CD4-positive, alpha-beta T cell treated with Interleukin-4 for 1 hour (primary cell): ENCODE results near the gene ASIC4.
A peak's percentile ranks its signal among the peaks of the same experiment; 100 is the strongest.

Source experiments
- DNase-seq, 2 donors: peaks; one replicate each; pipeline ENCODE4 v3.0.0-alpha.2; 2020 to 2022

ASIC4 gene

DNA sequence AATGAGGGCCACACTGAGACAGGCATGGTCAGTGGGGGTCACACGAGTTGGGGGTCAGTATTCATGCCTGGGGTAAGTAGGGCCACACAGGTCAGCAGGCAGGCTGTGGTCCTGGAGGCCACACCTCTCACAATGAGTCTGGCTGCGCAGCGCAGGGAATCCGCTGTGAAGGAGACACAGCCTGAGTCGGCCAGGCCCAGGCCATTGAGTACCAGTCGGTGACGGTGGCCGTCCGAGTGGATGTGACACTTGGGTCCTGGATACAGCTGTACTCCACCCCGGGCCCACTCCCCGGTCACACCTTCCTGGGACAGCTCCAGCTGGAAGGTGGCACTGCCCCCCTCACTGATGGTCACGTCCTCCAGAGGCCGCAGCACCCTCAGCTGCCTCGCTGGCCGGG is 40.1 kb downstream of the ASIC4 start:
- no peak for DNase-seq

GRCh38 chr2:219555956-219556355 is 41.7 kb downstream of the ASIC4 start:
- no peak for DNase-seq

- no peak for DNase-seq
Observed at GRCh38 chr2:219556413-219556812, 42.1 kb downstream of the ASIC4 start.

GRCh38 chr2:219557320-219557719 is 43.0 kb downstream of the ASIC4 start:
- DNase-seq = no peak

GRCh38 chr2:219557791-219558785 is 43.8 kb downstream of the ASIC4 start:
- no peak for DNase-seq

DNA sequence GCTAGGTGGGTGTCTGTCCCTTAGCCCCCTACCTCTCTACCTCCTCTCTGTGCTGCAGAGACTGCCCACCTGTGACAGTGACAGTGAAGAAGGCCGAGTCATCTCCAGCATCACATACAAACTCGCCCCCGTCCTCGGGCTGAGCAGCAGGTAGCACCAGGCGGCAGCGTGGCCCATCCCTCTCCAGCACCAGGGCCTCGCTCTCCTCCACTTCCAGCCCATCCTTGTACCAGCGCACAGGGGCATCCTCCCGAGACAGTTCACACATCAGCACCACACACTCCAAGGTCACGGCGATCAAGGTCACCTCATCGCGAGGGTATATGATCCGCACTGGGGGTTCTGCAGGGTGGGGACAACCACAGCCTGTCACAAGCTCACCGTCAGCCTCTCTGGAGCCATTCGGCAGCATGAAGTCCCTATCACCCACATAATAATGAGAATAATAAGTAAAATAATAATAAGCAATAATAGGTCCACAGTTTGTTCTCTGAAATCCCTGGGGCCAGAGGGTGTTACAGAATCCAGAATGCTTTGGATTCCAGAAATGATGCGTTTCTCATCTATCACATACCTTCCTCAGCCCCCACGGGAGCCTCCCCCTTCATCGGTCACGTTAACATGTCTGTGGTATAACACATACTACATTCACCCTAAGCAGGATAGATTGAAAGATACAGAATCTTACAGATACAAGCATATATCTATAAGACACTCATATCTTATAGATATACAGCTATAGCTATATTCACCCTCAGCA is 45.1 kb downstream of the ASIC4 start:
- DNase-seq = no peak

DNA sequence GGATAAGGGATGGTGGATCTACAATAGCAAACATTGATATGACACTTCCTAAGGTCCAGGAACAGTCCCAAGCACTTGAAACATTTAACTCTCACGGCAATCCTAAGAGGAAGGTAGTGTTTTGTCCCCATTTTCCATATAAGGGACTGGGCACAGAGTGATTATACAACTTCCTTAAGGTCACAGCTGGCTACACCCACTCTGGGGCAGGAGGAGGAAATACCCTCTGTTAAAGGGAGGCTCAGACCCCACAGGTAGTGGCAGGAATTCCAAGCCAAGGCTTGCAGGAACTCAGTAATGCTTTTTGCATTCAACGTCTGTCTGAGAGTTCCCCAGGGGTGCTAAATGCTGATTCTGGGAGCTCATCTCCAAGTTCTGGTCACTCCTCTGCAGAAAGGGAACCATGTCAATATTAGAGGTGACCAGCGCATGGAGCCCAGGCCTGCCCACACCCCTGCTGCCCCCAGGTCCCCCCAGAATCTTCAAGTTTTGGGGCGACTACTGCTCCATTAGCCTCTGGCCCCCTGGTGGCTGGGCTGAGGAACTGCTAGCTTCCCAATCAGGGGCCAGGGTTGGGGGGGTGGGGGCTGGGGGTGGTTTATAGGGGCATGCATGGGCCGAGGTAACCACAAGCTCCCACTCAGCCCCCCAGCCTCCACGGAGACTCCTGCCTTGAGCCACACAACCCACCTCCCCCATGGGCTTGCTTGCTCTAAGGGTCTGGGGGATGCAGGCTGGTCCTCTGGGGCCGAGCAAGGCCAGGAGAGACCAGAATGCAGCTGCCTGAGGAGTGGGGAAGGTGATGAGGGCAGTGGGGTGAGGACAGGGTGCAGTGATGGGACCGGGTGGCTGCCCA is 46.0 kb downstream of the ASIC4 start:
- DNase-seq = peak in 1 of 2 donors; percentile 22

GRCh38 chr2:219560893-219561178 is 46.6 kb downstream of the ASIC4 start:
- no peak for DNase-seq

DNA sequence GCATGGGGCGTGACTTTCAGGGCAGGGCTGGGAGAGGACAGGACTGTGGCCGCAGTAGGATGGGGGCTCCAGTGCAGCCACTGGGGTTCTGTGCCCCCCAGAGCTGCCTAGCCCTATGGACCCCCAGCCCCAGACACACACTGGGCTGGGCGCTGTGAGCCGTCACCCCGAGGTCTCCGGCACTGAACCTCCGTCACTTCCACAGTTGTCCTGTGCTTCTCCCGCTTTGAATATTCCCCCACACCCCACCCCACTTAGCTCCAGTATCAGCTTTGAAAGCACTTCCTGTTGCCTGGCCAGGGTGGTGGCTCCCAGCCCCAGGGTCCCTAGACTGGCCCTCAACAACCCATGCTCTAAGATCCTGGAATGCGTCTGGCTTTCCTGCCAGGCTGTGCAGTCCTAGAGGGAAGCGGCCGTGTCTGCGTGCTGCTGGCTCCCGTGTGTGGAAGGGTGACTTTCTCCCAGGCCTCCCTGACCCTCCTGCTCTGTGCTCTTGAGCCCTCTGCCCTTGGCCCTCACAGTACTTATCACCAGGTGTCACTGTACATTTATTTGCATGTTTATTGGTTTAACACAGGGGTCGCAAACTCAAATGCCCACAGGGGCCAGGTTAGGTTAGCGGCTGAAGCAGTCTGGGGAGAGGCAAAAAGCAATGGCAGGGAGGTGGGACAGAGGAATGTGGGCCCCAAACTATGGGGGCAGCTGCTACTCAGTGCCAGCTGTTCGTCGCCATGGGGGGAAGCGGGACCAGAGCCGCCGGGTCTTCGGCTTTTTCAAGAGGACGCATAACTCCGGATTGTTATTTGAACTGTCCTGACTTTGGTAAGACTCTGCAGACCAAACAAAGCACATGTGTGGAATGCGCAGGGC is 47.1 kb downstream of the ASIC4 start:
- no peak for DNase-seq

DNA sequence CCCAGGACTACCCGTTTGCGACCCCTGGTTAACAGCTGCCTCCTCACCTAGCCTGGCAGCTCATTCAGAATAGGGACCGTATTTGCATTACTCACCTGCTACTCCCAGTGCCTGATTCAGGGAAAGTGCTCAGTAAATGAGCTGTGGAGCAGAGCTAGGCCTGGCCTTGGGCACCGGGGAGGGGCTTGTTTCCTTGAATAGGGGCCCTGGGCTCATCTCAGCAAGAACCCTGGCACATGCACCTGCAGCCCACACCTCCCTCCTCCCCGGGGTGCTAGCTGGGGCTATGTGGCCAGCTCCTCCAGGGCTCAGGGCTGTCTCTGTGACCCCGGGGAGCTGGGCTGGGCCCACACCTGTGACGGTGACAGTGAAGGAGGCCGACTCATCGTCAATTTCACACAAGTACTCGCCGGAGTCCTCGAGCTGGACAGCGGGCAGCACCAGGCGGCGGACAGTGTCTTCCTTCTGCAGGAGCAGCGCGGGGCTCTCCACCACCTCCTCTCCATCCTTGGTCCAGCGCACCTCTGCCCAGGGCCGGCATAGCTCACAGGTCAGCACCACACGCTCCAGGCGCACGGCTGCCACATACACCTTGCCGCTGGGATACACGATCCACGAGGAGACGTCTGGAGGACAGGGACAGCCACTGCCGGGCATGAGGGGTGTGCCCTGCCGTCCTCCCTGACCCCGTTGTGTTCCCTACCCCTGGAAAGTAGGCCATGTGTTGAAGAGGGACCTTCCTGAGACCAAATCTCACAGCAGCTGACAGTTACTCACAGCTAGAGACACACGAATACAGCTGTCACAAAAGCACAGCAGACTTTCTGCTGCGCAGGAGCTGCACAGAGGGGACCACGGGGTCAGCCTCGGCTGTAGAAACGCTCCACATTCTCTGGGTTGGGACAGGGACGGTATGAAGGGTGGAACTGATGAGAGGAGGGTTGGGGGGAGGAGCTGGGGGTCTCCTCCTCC is 48.1 kb downstream of the ASIC4 start:
- no peak for DNase-seq

GRCh38 chr2:219563271-219563928 is 49.1 kb downstream of the ASIC4 start:
- DNase-seq = no peak

- DNase-seq = no peak
Observed at GRCh38 chr2:219565130-219566080, 51.1 kb downstream of the ASIC4 start.

DNA sequence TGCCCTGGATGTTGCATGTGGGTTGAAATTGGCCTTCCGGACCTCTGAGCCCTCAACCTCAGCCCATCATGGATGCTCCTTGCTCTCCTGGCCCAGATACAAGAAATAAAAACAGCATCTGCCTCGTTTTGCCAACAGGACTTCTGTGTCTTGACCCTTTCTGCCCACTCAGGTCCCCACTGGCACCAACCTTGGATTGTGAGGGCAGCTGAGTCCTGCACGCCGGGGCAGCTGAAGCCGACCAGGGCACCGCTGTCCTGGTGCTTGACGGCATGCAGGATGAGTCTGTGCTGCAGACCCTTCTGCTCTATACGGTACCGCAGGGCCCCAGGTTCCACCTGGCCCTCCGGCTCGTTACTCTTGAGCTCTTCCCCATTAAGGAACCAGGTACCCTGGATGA is 52.4 kb downstream of the ASIC4 start:
- DNase-seq = no peak

- DNase-seq = no peak
Observed at GRCh38 chr2:219567131-219567530, 52.8 kb downstream of the ASIC4 start.

DNA sequence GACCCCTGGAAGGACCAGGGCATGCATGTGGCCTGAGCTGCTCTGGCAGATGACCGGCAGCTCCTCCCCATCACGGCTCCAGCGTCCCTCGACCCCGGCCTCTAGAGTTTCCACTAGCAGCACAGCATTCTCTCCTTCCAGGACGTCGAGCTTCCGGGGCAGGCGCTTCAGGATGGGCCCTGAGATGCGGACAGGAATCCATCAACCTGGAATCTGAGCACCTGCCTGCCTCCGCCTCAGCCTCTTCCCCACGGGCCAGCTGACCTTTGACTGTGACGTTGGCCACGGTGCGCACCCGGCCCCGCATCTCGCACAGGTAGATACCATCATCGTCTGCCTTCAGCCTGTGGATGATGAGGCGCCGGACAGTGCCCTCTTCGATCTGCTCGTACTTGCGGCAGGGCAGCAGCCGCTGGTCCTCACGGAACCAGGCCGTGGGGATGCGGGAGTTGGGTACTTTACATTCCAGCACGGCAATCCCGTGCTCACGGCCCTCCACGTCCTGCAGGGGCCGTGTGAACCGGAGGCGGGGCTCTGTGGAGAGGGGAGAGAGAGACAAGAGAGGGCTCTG is 53.6 kb downstream of the ASIC4 start:
- DNase-seq = no peak

- no peak for DNase-seq
Observed at GRCh38 chr2:219569041-219569440, 54.8 kb downstream of the ASIC4 start.

DNA sequence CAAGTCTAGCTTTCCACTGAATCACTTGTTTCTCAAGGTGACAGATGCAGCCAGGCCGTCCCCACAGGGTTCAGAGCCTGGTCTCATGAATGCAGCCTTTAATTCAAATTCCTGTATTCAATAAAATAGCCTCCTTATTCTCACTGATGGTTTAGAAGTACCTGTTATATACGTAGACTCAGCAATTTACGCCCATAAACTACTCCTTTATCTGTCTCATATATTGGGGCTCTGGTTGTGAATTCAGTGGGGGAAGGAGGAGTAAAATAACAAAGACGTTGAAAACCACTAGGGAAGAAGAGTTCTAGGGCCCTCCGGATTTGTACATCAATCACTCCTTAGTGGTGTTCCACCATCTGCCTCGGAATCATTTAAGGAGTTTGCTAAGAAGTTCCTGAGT is 55.4 kb downstream of the ASIC4 start:
- no peak for DNase-seq

- DNase-seq = no peak
Observed at GRCh38 chr2:219570194-219570923, 56.1 kb downstream of the ASIC4 start.
